Limb (tissue), 2 donors: ENCODE results near the gene GLIPR2.
"Not testable (repeated sequence)": the region's sequence is repeated elsewhere in the genome, so short reads cannot be mapped to it uniquely, and the experiment has no call there.

ENCODE experiments used
- DNase-seq, 2 donors: peaks; one replicate each; pipeline ENCODE4 v3.0.0-alpha.2; 2016; ENCODE audit errors: extremely low spot score in 2 of 2

GLIPR2 gene

DNA sequence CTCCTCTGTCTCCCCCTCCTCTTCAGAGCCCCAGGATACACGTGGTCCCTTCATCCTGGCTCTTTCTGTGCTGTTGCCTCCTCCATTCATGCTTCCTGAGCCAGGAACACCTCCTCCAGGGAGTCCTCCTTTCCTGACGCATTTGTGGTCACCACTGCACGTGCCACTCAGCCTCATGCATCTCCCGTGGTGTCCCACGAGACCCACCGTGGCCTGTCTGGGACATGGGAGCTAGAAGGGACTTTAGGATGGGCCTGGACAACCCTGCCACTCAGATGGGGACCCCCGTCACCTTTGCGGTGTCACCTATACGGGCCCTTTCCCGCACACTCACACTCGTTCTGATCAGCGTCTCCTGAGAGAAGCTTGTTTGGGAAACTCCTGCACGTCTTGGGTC, 6.7 kb downstream of the GLIPR2 start:
- DNase-seq = no peak

GRCh38 chr9:36144309-36145232, 8.0 kb downstream of the GLIPR2 start:
- no peak for DNase-seq

DNA sequence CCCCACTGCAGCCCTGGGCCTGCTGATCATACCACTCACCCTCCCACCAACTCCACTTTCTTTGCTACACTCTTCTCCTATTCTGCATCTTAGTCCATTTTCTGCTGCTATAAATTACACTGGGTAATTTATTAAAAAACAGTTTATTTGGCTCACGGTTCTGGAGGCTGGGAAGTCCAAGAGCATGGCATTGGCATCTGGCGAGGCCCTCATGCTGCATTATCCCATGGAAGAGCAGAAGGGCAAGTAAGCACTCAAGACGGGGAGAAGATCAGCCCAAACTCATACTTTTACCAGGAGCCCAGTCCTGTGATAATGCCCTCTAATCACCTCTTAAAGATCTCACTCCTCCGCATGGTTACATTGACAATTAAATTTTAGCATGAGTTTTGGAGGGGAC, 9.4 kb downstream of the GLIPR2 start:
- DNase-seq = no peak

DNA sequence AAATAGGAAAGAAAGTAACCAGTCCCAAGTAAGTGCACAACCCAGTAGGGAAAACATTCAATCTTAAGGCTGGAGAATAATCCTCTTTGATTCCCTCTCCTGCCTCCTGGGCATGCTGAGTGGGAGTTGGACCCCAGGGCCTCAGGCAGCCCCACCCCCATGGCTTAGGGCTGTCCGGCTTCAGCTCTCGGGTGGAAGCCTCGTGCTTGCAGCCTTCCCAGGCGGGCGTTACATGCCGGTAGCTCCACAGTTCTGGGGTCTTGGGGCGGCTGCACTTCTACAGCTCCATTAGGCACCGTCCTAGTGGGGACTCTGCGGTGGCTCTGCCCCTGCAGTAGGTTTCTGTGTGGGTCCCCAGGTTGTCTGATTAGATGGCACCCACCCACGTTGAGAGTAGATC, 10.1 kb downstream of the GLIPR2 start:
- DNase-seq = no peak

DNA sequence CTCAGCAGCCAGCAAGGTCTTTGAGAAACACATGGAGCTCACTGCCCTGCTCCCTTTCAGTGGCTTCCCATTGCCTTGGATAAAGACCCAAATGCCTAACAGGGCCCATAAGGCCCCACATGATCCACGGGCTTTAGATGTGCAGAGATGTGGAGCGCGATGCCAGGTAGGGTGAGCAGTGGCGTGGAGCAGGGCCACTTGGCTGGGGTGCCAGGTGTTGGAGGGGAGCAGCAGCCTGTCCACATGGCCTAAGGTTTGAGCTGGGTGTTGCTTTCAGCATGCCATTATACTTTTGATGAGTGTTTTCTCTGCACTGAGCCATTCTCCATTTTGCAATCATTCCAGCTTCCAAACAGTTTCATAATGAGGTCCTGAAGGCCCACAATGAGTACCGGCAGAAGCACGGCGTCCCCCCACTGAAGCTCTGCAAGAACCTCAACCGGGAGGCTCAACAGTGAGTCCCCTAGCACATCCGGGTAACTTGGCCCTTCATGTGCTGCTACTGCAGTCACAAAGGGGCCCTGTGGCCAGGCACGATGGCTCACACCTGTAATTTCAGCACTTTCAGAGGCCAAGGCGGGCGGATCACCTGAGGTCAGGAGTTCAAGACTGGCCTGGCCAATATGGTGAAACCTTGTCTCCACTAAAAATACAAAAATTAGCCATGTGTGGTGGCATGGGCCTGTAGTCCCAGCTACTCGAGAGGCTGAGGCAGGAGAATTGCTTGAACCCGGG, 11.1 kb downstream of the GLIPR2 start:
- DNase-seq = no peak

- peak in 1 of 2 donors; percentile 74 for DNase-seq
Observed at GRCh38 chr9:36148311-36149051, 11.9 kb downstream of the GLIPR2 start.

GRCh38 chr9:36149197-36149596, 12.7 kb downstream of the GLIPR2 start:
- no peak for DNase-seq

GRCh38 chr9:36150574-36151315, 14.2 kb downstream of the GLIPR2 start:
- DNase-seq = no peak

GRCh38 chr9:36151316-36152210, 15.0 kb downstream of the GLIPR2 start:
- no peak for DNase-seq

DNA sequence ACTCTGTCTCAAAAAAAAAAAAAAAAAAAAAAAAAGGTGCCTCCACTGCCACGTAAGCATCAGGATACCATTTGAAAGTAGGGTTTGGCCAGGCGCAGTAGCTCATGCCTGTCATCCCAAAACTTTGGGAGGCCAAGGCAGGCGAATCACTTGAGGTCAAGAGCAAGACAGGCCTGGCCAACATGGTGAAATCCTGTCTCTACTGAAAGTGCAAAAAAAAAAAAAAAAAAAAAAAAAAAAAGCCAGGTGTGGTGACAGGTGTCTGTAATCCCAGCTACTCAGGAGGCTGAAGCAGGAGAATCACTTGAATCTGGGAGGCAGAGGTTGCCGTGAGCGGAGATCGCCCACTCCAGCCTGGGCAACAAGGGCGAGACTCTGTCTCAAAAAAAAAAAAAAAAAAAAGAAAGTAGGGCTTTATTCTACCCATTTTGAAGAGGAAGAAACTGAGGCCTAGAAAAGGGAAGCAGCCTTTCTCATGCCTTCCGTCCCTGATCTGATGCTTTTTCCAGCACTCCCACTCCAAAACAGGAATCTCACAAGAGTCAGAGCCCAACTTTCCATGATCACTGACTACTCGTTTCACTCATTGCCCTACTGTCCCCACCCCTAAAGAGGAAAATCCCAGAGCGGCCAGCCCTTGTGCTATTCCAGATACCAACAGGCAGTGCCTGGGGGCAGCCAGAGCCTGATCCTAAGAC, 16.4 kb downstream of the GLIPR2 start:
- DNase-seq = no peak

GRCh38 chr9:36153746-36154145, 17.2 kb downstream of the GLIPR2 start:
- DNase-seq = no peak

GRCh38 chr9:36154331-36154952, 17.9 kb downstream of the GLIPR2 start:
- peak in 1 of 2 donors; percentile 51 for DNase-seq

DNA sequence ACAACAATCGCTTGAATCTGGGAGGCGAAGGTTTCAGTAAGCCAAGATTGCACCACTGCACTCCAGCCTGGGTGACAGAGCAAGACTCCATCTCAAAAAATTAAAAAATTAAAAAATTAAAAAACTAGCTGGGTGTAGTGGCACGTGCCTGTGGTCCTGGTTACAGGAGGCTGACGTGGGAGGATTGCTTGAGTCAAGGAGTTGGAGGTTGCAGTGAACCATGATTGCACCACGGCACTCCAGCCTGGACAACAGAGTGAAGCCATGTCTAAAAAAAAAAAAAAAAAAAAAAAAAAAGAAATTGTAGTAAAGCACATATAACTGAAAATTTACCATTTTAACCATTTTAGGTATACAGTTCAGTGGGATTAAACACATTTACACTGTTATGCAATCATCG, 19.6 kb downstream of the GLIPR2 start:
- no peak for DNase-seq

DNA sequence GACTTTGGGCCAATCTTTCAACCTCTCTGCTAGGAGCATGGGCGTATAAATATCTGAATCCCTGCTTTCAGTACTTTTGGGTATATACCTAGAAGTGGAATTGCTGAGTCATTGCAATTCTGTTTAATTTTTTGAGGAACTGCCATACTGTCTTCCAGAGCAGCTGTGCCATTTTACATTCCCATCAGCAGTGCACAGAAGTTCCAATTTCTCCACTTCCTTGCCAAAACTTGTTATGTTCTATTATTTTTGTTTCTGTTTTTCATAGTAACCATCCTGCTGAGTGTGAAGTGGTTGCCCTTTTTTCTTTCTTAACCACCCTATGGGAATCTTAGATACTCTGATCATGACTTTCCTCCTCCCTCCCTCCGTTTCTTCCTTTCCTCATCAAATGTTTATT, 21.6 kb downstream of the GLIPR2 start:
- DNase-seq = no peak

GRCh38 chr9:36158917-36159316, 22.4 kb downstream of the GLIPR2 start:
- DNase-seq = no peak

DNA sequence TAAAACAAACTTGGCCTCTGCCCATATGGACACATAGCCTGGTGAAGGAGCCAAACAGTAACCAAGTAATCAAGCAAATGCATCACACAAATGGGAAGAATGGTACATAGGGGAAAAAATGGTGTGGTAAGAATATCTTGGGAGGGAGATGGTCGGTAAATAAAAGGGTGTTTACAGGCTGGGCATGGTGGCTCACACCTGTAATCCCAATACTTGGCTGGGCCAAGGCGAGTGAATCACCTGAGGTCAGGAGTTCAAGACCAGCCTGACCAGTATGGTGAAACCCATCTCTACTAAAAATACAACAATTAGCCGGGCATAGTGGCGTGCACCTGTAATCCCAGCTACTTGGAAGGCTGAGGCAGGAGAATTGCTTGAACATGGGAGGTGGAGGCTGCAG, 23.0 kb downstream of the GLIPR2 start:
- DNase-seq = not testable (repeated sequence)

DNA sequence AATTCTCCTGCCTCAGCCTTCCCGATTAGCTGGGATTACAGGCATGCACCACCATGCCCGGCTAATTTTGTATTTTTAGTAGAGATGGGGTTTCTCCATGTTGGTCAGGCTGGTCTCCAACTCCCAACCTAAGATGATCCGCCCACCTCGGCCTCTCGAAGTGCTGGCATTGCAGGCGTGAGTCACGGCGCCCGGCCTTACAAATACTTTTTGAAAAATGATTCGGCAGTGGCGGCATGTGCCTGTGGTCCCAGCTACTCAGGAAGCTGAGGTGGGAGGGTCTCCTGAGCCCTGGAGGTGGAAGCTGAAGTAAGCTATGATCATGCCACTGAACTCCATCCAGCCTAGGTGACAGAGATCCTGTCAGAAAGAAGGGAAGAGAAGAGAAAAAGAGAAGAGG, 23.6 kb downstream of the GLIPR2 start:
- not testable (repeated sequence) for DNase-seq

- no peak for DNase-seq
Observed at GRCh38 chr9:36161187-36161586, 24.7 kb downstream of the GLIPR2 start.

DNA sequence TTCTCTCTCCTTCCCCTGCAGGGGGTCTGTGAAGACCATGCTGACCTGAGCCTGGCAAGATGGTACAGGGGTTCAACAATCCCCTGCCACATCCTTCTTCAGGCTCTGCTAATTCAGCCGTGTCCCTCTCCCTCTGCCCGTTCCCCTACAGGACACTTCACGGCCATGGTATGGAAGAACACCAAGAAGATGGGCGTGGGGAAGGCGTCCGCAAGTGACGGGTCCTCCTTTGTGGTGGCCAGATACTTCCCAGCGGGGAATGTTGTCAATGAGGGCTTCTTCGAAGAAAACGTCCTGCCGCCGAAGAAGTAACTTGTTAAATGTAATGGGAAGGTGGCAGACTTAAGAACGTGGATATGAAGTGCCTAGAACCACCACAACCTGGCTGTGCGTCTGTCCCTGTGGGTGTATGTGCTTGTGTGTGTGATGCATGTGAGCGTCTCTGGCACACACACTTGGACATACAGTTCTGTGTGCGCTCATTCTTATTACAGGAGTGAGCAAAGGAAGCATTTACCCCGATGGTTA, 25.7 kb downstream of the GLIPR2 start:
- DNase-seq = no peak
